ENCODE measurements around the gene UGDH.

UGDH gene

DNA sequence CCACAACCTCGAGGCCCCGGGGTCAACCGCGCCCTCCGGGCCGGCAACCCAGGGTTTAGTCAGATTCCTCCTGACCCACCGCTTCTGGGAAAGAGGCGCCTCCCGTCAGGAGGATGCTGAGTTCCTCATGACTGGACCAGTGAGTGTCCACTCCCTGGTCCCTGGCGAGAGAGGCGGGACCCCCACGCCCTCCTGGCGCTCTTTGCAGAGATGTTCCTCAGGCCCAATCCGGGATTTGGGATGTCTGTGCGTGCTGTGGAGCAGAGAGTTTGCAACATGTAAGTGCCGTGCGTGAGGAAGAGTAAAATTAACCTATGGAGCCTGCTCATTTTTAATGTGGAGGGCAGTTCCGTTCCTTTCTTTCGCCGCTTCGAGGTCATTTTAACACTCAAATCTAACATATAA is 824 bp upstream of the UGDH start:
- Histone ChIP-seq H3K4me3 (peak overlapping the region; percentile 68 to 77), H3K9me3 (no peaks in the 10 kb centered on the region), H3K27me3 (no peaks in the 10 kb centered on the region), H3K4me1 (peaks cover 0 to 33% (median 12%) of the 10 kb centered on the region in 4 donors), H3K27ac (peak overlapping the region; percentile 88 to 92), H3K36me3 (peaks cover 0 to 8% (median 7%) of the 10 kb centered on the region in 3 donors)
- DNase-seq: peak; percentile 90 to 93
- TF ChIP-seq, protein P1, sequence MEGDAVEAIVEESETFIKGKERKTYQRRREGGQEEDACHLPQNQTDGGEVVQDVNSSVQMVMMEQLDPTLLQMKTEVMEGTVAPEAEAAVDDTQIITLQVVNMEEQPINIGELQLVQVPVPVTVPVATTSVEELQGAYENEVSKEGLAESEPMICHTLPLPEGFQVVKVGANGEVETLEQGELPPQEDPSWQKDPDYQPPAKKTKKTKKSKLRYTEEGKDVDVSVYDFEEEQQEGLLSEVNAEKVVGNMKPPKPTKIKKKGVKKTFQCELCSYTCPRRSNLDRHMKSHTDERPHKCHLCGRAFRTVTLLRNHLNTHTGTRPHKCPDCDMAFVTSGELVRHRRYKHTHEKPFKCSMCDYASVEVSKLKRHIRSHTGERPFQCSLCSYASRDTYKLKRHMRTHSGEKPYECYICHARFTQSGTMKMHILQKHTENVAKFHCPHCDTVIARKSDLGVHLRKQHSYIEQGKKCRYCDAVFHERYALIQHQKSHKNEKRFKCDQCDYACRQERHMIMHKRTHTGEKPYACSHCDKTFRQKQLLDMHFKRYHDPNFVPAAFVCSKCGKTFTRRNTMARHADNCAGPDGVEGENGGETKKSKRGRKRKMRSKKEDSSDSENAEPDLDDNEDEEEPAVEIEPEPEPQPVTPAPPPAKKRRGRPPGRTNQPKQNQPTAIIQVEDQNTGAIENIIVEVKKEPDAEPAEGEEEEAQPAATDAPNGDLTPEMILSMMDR (IDR thresholded peaks at IDR 0.05): no peak
- intact Hi-C loops (cut with DNase I; ENCODE audit: low total_unique reads): loop anchor here (5.0 kb wide), 3 partner anchors 71 to 169 kb away; partner anchors contain the start of genes LIAS, RPL9 and UBE2K

DNA sequence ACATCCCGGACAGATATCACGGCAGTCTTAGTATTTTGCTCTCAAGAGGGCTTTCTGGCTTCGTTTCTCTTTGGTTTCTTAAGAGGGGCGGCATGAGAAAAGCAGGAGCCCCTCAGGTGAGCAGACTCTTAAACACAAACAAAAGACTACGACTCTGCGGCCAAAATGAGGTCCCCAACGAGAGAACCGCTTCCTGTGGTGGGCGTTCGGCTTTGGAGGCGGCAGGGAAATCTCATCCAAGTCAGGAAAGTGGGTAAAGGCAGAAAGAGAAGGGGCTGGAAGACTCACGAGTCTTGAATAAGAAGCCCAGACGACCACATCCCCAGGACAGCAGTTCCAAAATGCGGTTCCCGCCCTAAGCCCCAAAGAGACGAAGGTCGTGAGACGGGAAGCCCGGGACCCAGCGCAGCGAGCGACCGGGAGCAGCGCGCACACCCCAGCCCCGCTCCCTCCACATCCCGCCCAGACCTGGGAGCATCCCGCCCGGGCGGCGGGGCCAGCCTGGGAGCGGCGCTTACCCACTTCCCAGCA is 409 bp downstream of the UGDH start:
- no peaks in the 10 kb centered on the region for H3K9me3 ChIP-seq
- H3K36me3 ChIP-seq: peaks cover 0 to under 1% (median 0%) of the 10 kb centered on the region in 3 donors
- peak overlapping the region; percentile 88 to 92 for H3K27ac ChIP-seq
- intact Hi-C loops (cut with DNase I; ENCODE audit: low total_unique reads): loop anchor here (2.0 to 5.0 kb wide), 4 partner anchors 70 to 170 kb away; partner anchors contain the start of genes LIAS, RPL9, SMIM14 and UBE2K
- H3K4me1 ChIP-seq: peaks cover 0 to 44% (median 12%) of the 10 kb centered on the region in 4 donors
- H3K27me3 ChIP-seq: no peaks in the 10 kb centered on the region
- no peak for DNase-seq
- peak overlapping the region; percentile 68 to 77 for H3K4me3 ChIP-seq
- TF ChIP-seq, protein P1 (IDR thresholded peaks at IDR 0.05): no peak

DNA sequence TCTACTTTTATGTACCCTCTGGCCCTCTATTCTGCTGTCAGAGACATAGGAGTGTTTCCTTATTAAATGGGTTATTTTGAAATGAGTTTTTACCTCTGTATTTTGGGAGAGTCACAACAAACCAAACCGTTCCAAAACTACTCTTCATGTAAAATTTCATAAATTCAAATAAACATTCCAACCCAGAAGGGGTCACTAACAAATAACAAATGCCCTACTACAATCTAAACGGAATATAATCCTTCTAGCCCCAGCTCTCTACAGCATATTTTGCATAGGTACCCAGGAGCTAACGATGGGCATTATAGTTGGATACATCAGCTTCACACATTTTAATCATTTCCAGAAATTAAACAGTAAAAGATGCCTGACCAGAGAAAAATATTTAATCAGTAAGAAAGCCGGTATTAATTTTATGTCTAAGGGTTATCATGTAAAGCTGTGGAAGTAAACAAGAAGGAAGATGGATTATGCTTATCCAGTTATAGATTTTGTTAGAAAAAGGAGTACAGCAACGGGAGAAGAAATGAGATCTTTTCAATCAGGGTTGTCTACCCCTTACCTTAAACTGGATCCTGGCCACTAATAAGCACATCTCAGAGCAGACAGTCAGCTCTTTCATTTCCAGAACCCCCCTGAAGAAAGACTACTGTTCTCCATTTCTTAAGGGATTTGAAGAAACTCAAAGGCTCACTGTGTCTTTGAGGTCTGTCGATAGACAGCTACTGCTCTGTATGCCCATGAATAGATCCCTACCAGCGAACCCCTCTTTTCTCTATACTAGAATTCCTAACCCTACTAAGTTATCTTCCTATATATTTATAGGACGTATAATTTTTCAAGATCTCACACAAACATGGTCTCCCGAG is 1.2 kb downstream of the UGDH start:
- H3K4me1 ChIP-seq: peaks cover 0 to 51% (median 12%) of the 10 kb centered on the region in 4 donors
- peak overlapping the region; percentile 88 to 92 for H3K27ac ChIP-seq
- no peaks in the 10 kb centered on the region for H3K9me3 ChIP-seq
- DNase-seq: no peak
- TF ChIP-seq, protein P1 (IDR thresholded peaks at IDR 0.05): no peak
- H3K27me3 ChIP-seq: no peaks in the 10 kb centered on the region
- no peaks in the 10 kb centered on the region for H3K36me3 ChIP-seq
- H3K4me3 ChIP-seq: peak overlapping the region; percentile 68 to 77
- intact Hi-C loops (cut with DNase I; ENCODE audit: low total_unique reads): loop anchor here (2.0 to 5.0 kb wide), 4 partner anchors 69 to 171 kb away; partner anchors contain the start of genes LIAS, RPL9, SMIM14 and UBE2K

DNA sequence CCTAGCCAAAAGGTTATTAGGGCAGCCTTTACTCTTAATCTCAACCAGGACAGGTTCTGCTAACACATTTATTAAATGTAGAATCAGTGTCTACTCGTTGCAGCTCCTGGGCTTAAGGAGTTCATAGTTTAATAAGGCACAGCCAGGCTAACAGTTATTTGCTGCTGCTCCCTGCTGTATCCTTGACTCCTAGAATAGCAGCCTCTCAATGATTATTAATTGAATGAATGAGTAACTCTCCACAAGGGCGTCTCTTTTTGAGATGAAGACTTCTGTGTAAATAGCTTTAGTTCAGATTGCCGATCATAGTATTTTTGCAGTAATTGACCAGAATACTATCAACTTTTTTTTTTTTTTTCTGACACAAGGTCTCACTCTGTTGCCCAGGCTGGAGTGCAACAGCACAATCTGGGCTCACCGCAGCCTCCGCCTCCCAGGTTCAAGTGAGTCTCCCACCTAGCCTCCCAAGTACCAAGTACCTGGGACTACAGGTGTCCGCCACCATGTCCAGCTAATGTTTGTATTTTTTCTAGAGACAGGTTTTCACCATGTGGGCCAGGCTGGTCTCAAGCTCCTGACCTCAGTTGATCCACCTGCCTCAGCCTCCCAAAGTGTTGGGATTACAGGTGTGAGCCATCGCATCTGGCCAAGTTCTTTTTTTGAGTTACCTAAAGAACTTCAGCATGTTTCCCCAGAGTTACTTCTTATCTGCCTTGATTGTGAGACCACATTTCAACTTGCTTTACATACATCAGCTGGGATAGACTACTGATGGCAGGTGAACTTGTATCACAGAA is 2.9 kb downstream of the UGDH start:
- intact Hi-C loops (cut with DNase I; ENCODE audit: low total_unique reads): no loop called here
- Histone ChIP-seq H3K4me1 (peaks cover 0 to 50% (median 12%) of the 10 kb centered on the region in 4 donors), H3K27me3 (no peaks in the 10 kb centered on the region), H3K4me3 (no peak overlapping the region), H3K27ac (no peak overlapping the region), H3K36me3 (peaks cover 3 to 10% (median 7%) of the 10 kb centered on the region in 3 donors), H3K9me3 (no peaks in the 10 kb centered on the region)
- TF ChIP-seq, protein P1 (IDR thresholded peaks at IDR 0.05): no peak
- DNase-seq: no peak

DNA sequence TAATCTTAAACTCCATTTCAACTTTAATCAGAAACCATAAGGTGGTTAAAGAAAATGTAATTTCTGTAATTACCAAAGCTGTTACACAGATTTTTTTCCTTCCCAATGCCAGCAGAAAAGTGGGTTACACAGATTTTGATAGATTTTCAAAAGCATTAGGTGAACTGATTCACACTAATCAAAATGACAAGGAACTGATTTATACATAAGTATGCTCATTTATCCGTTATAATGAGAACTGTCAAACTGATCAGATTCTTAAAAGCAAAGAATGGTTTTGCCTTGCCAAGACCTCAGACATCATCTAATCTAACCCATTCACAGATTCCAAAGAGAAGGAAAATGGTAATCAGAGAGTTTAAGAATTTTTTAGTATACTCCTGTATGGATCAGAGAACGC is 5.2 kb downstream of the UGDH start:
- Histone ChIP-seq H3K27ac (no peak overlapping the region), H3K9me3 (no peaks in the 10 kb centered on the region), H3K27me3 (no peaks in the 10 kb centered on the region), H3K4me1 (peaks cover 0 to 40% (median 5%) of the 10 kb centered on the region in 4 donors), H3K4me3 (no peak overlapping the region), H3K36me3 (peaks cover 11 to 24% (median 14%) of the 10 kb centered on the region in 3 donors)
- no peak for DNase-seq
- TF ChIP-seq, protein P1 (IDR thresholded peaks at IDR 0.05): no peak
- intact Hi-C loops (cut with DNase I; ENCODE audit: low total_unique reads): no loop called here

Data from tibial artery (tissue), 4 donors.